ENCODE measurements around the gene RNF13. TPM values are rescaled to one million over a fixed set of nuclear protein-coding genes. Genes with fewer than 3 reads are reported as not detected.

RNF13 gene
- total and polyA plus RNA-seq, 2 donors (not counting 1 experiment from before 2014, with no cell fraction given): 38.0 to 86.5 TPM

- ChIA-PET CTCF (interaction anchor here (0.6 kb wide), 1 partner anchor 62 kb away, joined by 3 read pairs; no protein-coding TSS in a partner anchor), POLR2A (no interaction called here)
- DNase-seq (no peak), ATAC-seq (ENCODE audit: low read depth) (no peak)
- Mint-ChIP-seq H3K27me3 (no peaks in the 10 kb centered on the region), H3K9me3 (ENCODE audit: insufficient read depth) (no peaks in the 10 kb centered on the region), H3K4me3 (no peak overlapping the region), H3K27ac (no peak overlapping the region), H3K4me1 (no peaks in the 10 kb centered on the region)
- Histone ChIP-seq H3K79me2 (ENCODE audit: control insufficient read depth, insufficient read depth, low read length) (no peaks in the 10 kb centered on the region), H3K36me3 (replicated peaks in 1 of 2; ENCODE audit: control extremely low read depth in 1 of 2, control insufficient read depth in 1 of 2, extremely low read depth in 1 of 2, insufficient read depth in 2 of 2, low read length in 1 of 2) (peaks cover 10 to 14% of the 10 kb centered on the region in 2 experiments), H3K4me2 (replicated peaks; ENCODE audit: low read depth, low read length, poor library complexity, severe bottlenecking) (no peak overlapping the region), H3K9ac (ENCODE audit: low read length) (no peak overlapping the region), H3K4me1 (ENCODE audit: control insufficient read depth in 2 of 2, insufficient read depth in 2 of 2, low read length in 2 of 2) (no peaks in the 10 kb centered on the region), H3K4me3 (ENCODE audit: control extremely low read depth in 1 of 5, extremely low read depth in 1 of 5, insufficient read depth in 1 of 5, low read depth in 2 of 5, low read length in 4 of 5) (no peak overlapping the region), H3K27me3 (replicated peaks in 1 of 4; ENCODE audit: control extremely low read depth in 1 of 4, control insufficient read depth in 3 of 4, insufficient read depth in 4 of 4, low read length in 3 of 4) (no peaks in the 10 kb centered on the region), H2AFZ (ENCODE audit: insufficient read depth, low read depth, low read length, poor library complexity, severe bottlenecking) (no peak overlapping the region), H3K9me3 (ENCODE audit: control extremely low read depth in 1 of 3, control insufficient read depth in 2 of 3, insufficient read depth in 1 of 3, low read length in 2 of 3) (no peaks in the 10 kb centered on the region), H3K27ac (ENCODE audit: low read length in 2 of 2) (no peak overlapping the region), H4K20me1 (ENCODE audit: control insufficient read depth, insufficient read depth, low read length, poor library complexity, severe bottlenecking) (no peaks in the 10 kb centered on the region)
- TF ChIP-seq CTCF (IDR thresholded peaks at IDR 0.05) (no peak), EZH2 (IDR thresholded peaks at IDR 0.05; ENCODE audit: borderline replicate concordance, insufficient read depth, low read depth, low read length, poor library complexity, severe bottlenecking) (no peak)
- WGBS (ENCODE audit: insufficient coverage): no CpG with 5 or more reads among the region's 3 CpGs
- intact Hi-C loops (cut with micrococcal nuclease): no loop called here
Measured at GRCh38 chr3:149919509-149919908, 106.5 kb downstream of the RNF13 start.

- no peaks in the 10 kb centered on the region for H3K79me2 ChIP-seq (ENCODE audit: control insufficient read depth, insufficient read depth, low read length)
- no peak overlapping the region for H3K4me2 ChIP-seq (replicated peaks; ENCODE audit: low read depth, low read length, poor library complexity, severe bottlenecking)
- H3K4me3 Mint-ChIP-seq: no peak overlapping the region
- no peaks in the 10 kb centered on the region for H3K9me3 Mint-ChIP-seq (ENCODE audit: insufficient read depth)
- H3K27me3 Mint-ChIP-seq: no peaks in the 10 kb centered on the region
- WGBS (ENCODE audit: insufficient coverage): 100% methylated on average over 3 of the region's 3 CpGs
- no peaks in the 10 kb centered on the region for H3K9me3 ChIP-seq (ENCODE audit: control extremely low read depth in 1 of 3, control insufficient read depth in 2 of 3, insufficient read depth in 1 of 3, low read length in 2 of 3)
- no peaks in the 10 kb centered on the region for H3K4me1 ChIP-seq (ENCODE audit: control insufficient read depth in 2 of 2, insufficient read depth in 2 of 2, low read length in 2 of 2)
- no peak overlapping the region for H3K9ac ChIP-seq (ENCODE audit: low read length)
- H3K36me3 ChIP-seq (replicated peaks in 1 of 2; ENCODE audit: control extremely low read depth in 1 of 2, control insufficient read depth in 1 of 2, extremely low read depth in 1 of 2, insufficient read depth in 2 of 2, low read length in 1 of 2): peaks cover 9 to 14% of the 10 kb centered on the region in 2 experiments
- H3K4me3 ChIP-seq (ENCODE audit: control extremely low read depth in 1 of 5, extremely low read depth in 1 of 5, insufficient read depth in 1 of 5, low read depth in 2 of 5, low read length in 4 of 5): no peak overlapping the region
- POLR2A ChIA-PET: no interaction called here
- CTCF ChIA-PET: interaction anchor here (0.6 kb wide), 1 partner anchor 61 kb away, joined by 3 read pairs; no protein-coding TSS in a partner anchor
- H2AFZ ChIP-seq (ENCODE audit: insufficient read depth, low read depth, low read length, poor library complexity, severe bottlenecking): no peak overlapping the region
- TF ChIP-seq CTCF (IDR thresholded peaks at IDR 0.05) (no peak), EZH2 (IDR thresholded peaks at IDR 0.05; ENCODE audit: borderline replicate concordance, insufficient read depth, low read depth, low read length, poor library complexity, severe bottlenecking) (no peak)
- H3K27ac Mint-ChIP-seq: no peak overlapping the region
- no peaks in the 10 kb centered on the region for H4K20me1 ChIP-seq (ENCODE audit: control insufficient read depth, insufficient read depth, low read length, poor library complexity, severe bottlenecking)
- no peaks in the 10 kb centered on the region for H3K4me1 Mint-ChIP-seq
- intact Hi-C loops (cut with micrococcal nuclease): no loop called here
- H3K27me3 ChIP-seq (replicated peaks in 1 of 4; ENCODE audit: control extremely low read depth in 1 of 4, control insufficient read depth in 3 of 4, insufficient read depth in 4 of 4, low read length in 3 of 4): no peaks in the 10 kb centered on the region
- ATAC-seq (ENCODE audit: low read depth) (no peak), DNase-seq (no peak)
- no peak overlapping the region for H3K27ac ChIP-seq (ENCODE audit: low read length in 2 of 2)
Measured at GRCh38 chr3:149920119-149920518, 107.1 kb downstream of the RNF13 start.
